ENCODE data around the gene GPD2. TPM values are rescaled to one million over a fixed set of nuclear protein-coding genes. Genes with fewer than 3 reads are reported as not detected.

The GPD2 gene
- total RNA-seq, 4 donors from 2014 or later = 38.7 to 62.9 (median 40.7) TPM

DNA sequence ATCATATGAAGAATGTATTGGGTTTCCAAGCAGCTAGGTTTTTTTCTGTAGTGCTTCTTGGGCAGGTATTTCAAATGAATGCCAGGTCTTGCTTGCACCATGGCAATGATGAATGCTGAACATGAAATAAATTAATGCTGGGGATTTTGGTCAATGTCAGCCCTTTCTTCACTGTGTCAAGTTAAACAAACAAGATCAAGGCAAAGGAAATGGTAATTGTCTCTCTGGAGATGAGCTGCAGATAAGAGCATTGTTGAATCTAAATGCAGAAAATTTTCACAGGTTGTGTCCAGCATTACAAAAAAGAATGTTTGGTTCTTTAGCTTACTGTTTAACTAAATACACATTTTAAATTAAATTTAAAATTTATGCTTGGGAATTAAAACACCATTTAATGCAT is 144.3 kb downstream of the GPD2 start:
- TF ChIP-seq, protein P1, sequence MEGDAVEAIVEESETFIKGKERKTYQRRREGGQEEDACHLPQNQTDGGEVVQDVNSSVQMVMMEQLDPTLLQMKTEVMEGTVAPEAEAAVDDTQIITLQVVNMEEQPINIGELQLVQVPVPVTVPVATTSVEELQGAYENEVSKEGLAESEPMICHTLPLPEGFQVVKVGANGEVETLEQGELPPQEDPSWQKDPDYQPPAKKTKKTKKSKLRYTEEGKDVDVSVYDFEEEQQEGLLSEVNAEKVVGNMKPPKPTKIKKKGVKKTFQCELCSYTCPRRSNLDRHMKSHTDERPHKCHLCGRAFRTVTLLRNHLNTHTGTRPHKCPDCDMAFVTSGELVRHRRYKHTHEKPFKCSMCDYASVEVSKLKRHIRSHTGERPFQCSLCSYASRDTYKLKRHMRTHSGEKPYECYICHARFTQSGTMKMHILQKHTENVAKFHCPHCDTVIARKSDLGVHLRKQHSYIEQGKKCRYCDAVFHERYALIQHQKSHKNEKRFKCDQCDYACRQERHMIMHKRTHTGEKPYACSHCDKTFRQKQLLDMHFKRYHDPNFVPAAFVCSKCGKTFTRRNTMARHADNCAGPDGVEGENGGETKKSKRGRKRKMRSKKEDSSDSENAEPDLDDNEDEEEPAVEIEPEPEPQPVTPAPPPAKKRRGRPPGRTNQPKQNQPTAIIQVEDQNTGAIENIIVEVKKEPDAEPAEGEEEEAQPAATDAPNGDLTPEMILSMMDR (IDR thresholded peaks at IDR 0.05) = no peak
- DNase-seq (ENCODE audit: low spot score) (no peak), ATAC-seq (ENCODE audit: low FRiP score) (no peak)

- DNase-seq (ENCODE audit: low spot score) (no peak), ATAC-seq (ENCODE audit: low FRiP score) (no peak)
- TF ChIP-seq, protein P1 (IDR thresholded peaks at IDR 0.05) = no peak
Observed at GRCh38 chr2:156581280-156581679, 145.1 kb downstream of the GPD2 start.

DNA sequence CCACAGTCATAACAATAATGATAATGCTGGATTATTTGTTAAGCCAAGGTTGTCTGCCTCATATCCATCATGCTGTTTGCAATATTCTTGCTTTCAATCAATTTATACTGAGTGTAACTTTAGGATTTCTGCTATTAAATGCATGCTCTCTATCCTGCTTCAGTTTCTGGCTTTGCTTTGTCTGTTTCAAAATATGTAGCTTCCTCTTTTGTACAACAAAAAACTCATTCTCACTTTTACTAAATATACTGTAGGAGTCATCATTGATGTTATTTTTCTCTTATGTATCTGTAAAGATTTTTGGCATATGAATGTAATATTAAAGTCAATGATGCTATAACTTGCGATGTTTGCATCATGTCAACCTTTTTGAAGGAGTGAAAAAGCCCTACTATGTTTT is 149.3 kb downstream of the GPD2 start:
- TF ChIP-seq, protein P1 (IDR thresholded peaks at IDR 0.05) = no peak
- DNase-seq (ENCODE audit: low spot score) = no peak
- no peak for ATAC-seq (ENCODE audit: low FRiP score)

- TF ChIP-seq, protein P1 (IDR thresholded peaks at IDR 0.05) = no peak
- ATAC-seq (ENCODE audit: low FRiP score) (no peak), DNase-seq (ENCODE audit: low spot score) (no peak)
Observed at GRCh38 chr2:156586621-156587020, 150.4 kb downstream of the GPD2 start.

- TF ChIP-seq, protein P1 (IDR thresholded peaks at IDR 0.05) = no peak
- ATAC-seq (ENCODE audit: low FRiP score) (no peak), DNase-seq (ENCODE audit: low spot score) (no peak)
Observed at GRCh38 chr2:156589381-156590079, 153.4 kb downstream of the GPD2 start.

DNA sequence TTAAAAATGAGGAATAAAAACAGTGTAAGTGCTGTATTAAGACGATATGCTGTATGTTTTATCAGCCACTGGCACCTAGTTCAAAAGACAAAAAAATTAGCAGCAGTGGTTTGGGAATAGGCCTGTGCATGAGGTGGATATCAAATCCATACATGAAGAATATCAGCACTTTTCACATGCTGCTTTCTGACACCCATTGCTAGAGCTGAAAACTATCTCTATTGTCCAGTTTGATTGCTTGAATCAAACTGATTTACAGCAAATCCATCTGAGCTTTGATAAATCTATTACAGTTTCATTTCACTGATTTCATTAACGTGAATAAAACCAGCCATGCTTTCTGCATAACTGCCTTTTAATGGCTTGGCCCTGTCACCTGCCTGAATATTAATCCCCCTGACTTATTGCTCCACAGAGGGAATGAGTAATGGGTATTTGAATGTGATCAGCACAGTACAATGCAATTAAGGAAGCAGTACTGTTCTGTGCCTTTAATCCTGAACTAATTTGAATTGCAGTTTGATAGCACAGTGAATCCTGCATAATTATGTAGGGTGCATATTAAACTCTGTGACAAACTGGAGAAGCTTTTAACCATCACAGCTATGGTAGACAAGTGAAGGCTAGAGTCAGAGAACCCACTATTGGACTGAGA is 154.0 kb downstream of the GPD2 start:
- DNase-seq (ENCODE audit: low spot score) = no peak
- TF ChIP-seq, protein P1 (IDR thresholded peaks at IDR 0.05) = no peak
- no peak for ATAC-seq (ENCODE audit: low FRiP score)

All from omental fat pad (tissue), 4 donors.